BJ (cell line): ENCODE data around the gene MRPL21. TPM values are rescaled to one million over a fixed set of nuclear protein-coding genes. Genes with fewer than 3 reads are reported as not detected.

ENCODE experiments used
- CTCF ChIA-PET: fragments of 350-600 bp; formaldehyde crosslinking; extraction: SDS; loops from one replicate; lab custom pipeline; 2021; ENCODE audit warnings: antibody characterized with exemption, inconsistent platforms; lab: Yijun Ruan, JAX
- POLR2A ChIA-PET: fragments of 300-600 bp; sonication (Branson Sonifier 250); formaldehyde crosslinking; extraction: SDS; loops from one replicate; lab custom pipeline; 2021; ENCODE audit warnings: antibody characterized with exemption; lab: Charles Lee
- DNase-seq: peaks from one replicate; pipeline ENCODE4 v3.0.0-alpha.2; 2011; ENCODE audit warnings: low read depth
- H3K27me3 ChIP-seq: 2 replicates; pipeline ENCODE4 v1.6.0; 2011; ENCODE audit warnings: low read length; ENCODE audit not compliant: control insufficient read depth, insufficient read depth
- H3K36me3 ChIP-seq: 2 replicates; pipeline ENCODE4 v1.5.1; 2011; ENCODE audit warnings: low read length; ENCODE audit not compliant: control insufficient read depth, insufficient read depth
- H3K4me3 ChIP-seq: 2 replicates; pipeline ENCODE4 v1.5.1; 2011; ENCODE audit warnings: low read depth, mild to moderate bottlenecking, control low read depth, low read length
- CTCF ChIP-seq: IDR thresholded peaks from 2 replicates; pipeline ENCODE4 v1.5.1; 2011; ENCODE audit warnings: low read depth, mild to moderate bottlenecking, control low read depth, inconsistent platforms, low read length, moderate library complexity; ENCODE audit not compliant: insufficient read depth
- polyA plus RNA-seq: library from polyadenylated mRNA; depleted of rRNA; stranded (reverse); fragments of >200 nt; gene quantifications from 2 replicates; pipeline ENCODE4 v1.2.3, GENCODE V29; 2011

The MRPL21 gene
- polyA plus RNA-seq, 1 experiment = 57.2 TPM

GRCh38 chr11:68935066-68935465 lies 31.4 kb upstream of the MRPL21 start:
- no peak overlapping the region for H3K4me3 ChIP-seq
- H3K27me3 ChIP-seq = no peaks in the 10 kb centered on the region
- TF ChIP-seq CTCF = no peak
- peaks cover 33% of the 10 kb centered on the region for H3K36me3 ChIP-seq
- DNase-seq = no peak
- CTCF ChIA-PET = no interaction called here
- POLR2A ChIA-PET = no interaction called here

GRCh38 chr11:68934666-68935065 lies 31.0 kb upstream of the MRPL21 start:
- DNase-seq = no peak
- TF ChIP-seq CTCF = no peak
- H3K27me3 ChIP-seq = no peaks in the 10 kb centered on the region
- ChIA-PET CTCF (no interaction called here), POLR2A (no interaction called here)
- peaks cover 36% of the 10 kb centered on the region for H3K36me3 ChIP-seq
- H3K4me3 ChIP-seq = no peak overlapping the region

- TF ChIP-seq CTCF = no peak
- H3K36me3 ChIP-seq = peaks cover 37% of the 10 kb centered on the region
- DNase-seq = no peak
- H3K4me3 ChIP-seq = no peak overlapping the region
- CTCF ChIA-PET = interaction anchor here (0.9 kb wide), 1 partner anchor 153 kb away, joined by 3 read pairs; no protein-coding TSS in a partner anchor
- no peaks in the 10 kb centered on the region for H3K27me3 ChIP-seq
- POLR2A ChIA-PET = no interaction called here
Observed at GRCh38 chr11:68934321-68934645, 30.7 kb upstream of the MRPL21 start.

GRCh38 chr11:68933605-68934320 lies 30.1 kb upstream of the MRPL21 start:
- Histone ChIP-seq H3K4me3 (no peak overlapping the region), H3K27me3 (no peaks in the 10 kb centered on the region), H3K36me3 (peaks cover 41% of the 10 kb centered on the region)
- CTCF ChIA-PET = interaction anchor here (0.9 kb wide), 1 partner anchor 154 kb away, joined by 3 read pairs; no protein-coding TSS in a partner anchor
- no peak for TF ChIP-seq CTCF
- DNase-seq = no peak
- POLR2A ChIA-PET = no interaction called here

GRCh38 chr11:68932933-68933577 lies 29.4 kb upstream of the MRPL21 start:
- POLR2A ChIA-PET = no interaction called here
- no peaks in the 10 kb centered on the region for H3K27me3 ChIP-seq
- no peak overlapping the region for H3K4me3 ChIP-seq
- CTCF ChIA-PET = interaction anchor here (0.7 to 0.9 kb wide), 2 partner anchors 43 to 155 kb away, joined by 3 read pairs; no protein-coding TSS in a partner anchor
- DNase-seq = no peak
- no peak for TF ChIP-seq CTCF
- H3K36me3 ChIP-seq = peaks cover 38% of the 10 kb centered on the region
